ENCODE results near the gene TRPM5.

TRPM5 gene

GRCh38 chr11:2448661-2449547, 4.6 kb upstream of the TRPM5 start:
- no peak overlapping the region for H2AK5ac ChIP-seq (ENCODE audit: low read length, severe bottlenecking)
- H2AFZ ChIP-seq (ENCODE audit: low read depth, low read length): peak overlapping the region; percentile 11
- H3K36me3 ChIP-seq (ENCODE audit: control insufficient read depth in 1 of 2, insufficient read depth in 2 of 2, low read depth in 1 of 2, low read length in 2 of 2): no peaks in the 10 kb centered on the region
- H3K4ac ChIP-seq (ENCODE audit: low read depth in 1 of 2, low read length in 2 of 2): no peak overlapping the region
- peaks cover 75 to 79% of the 10 kb centered on the region in 2 experiments for H3K27me3 ChIP-seq (ENCODE audit: control insufficient read depth in 1 of 2, insufficient read depth in 1 of 2, low read length in 2 of 2)
- no peak overlapping the region for H3K23ac ChIP-seq (ENCODE audit: low read length in 2 of 2)
- H3K9ac ChIP-seq (ENCODE audit: low read length): no peak overlapping the region
- H2BK120ac ChIP-seq (ENCODE audit: low read depth, low read length): no peak overlapping the region
- no peak overlapping the region for H3K4me3 ChIP-seq (ENCODE audit: insufficient read depth in 1 of 2, low read depth in 1 of 2, low read length in 2 of 2)
- no peak for DNase-seq
- no peak overlapping the region for H2BK5ac ChIP-seq (ENCODE audit: low read depth, low read length, poor library complexity, severe bottlenecking)
- H2BK15ac ChIP-seq (ENCODE audit: low read depth, poor library complexity, severe bottlenecking): no peak overlapping the region
- no peak overlapping the region for H3K18ac ChIP-seq (ENCODE audit: low read depth in 1 of 2, low read length in 2 of 2)
- WGBS: 81% methylated on average over 21 of the region's 21 CpGs
- H4K8ac ChIP-seq (ENCODE audit: low read length): no peak overlapping the region
- no peak overlapping the region for H4K91ac ChIP-seq (ENCODE audit: low read length)
- no peak overlapping the region for H2BK12ac ChIP-seq (ENCODE audit: low read length in 2 of 2)
- H3K4me1 ChIP-seq (ENCODE audit: control insufficient read depth, insufficient read depth, low read depth, low read length): peaks cover 9% of the 10 kb centered on the region
- no peaks in the 10 kb centered on the region for H3K9me3 ChIP-seq (ENCODE audit: control insufficient read depth, low read length)
- H3K27ac ChIP-seq (ENCODE audit: low read length, poor library complexity, severe bottlenecking): no peak overlapping the region
- no peak overlapping the region for H3K4me2 ChIP-seq (ENCODE audit: low read length, poor library complexity, severe bottlenecking)
- no peak overlapping the region for H3K14ac ChIP-seq (ENCODE audit: low read length in 2 of 2)
- no peaks in the 10 kb centered on the region for H3K79me1 ChIP-seq (replicated peaks; ENCODE audit: low read length, poor library complexity, severe bottlenecking)

- Histone ChIP-seq H2BK15ac (ENCODE audit: low read depth, poor library complexity, severe bottlenecking) (no peak overlapping the region), H3K4me1 (ENCODE audit: control insufficient read depth, insufficient read depth, low read depth, low read length) (peaks cover 9% of the 10 kb centered on the region), H2BK5ac (ENCODE audit: low read depth, low read length, poor library complexity, severe bottlenecking) (no peak overlapping the region), H3K27ac (ENCODE audit: low read length, poor library complexity, severe bottlenecking) (no peak overlapping the region), H2BK12ac (ENCODE audit: low read length in 2 of 2) (no peak overlapping the region), H3K18ac (ENCODE audit: low read depth in 1 of 2, low read length in 2 of 2) (no peak overlapping the region), H3K4me2 (ENCODE audit: low read length, poor library complexity, severe bottlenecking) (no peak overlapping the region), H3K4ac (ENCODE audit: low read depth in 1 of 2, low read length in 2 of 2) (no peak overlapping the region), H3K79me1 (replicated peaks; ENCODE audit: low read length, poor library complexity, severe bottlenecking) (no peaks in the 10 kb centered on the region), H3K4me3 (ENCODE audit: insufficient read depth in 1 of 2, low read depth in 1 of 2, low read length in 2 of 2) (no peak overlapping the region), H3K9ac (ENCODE audit: low read length) (no peak overlapping the region), H3K14ac (ENCODE audit: low read length in 2 of 2) (no peak overlapping the region), H3K27me3 (ENCODE audit: control insufficient read depth in 1 of 2, insufficient read depth in 1 of 2, low read length in 2 of 2) (peaks cover 79 to 83% of the 10 kb centered on the region in 2 experiments), H3K23ac (ENCODE audit: low read length in 2 of 2) (no peak overlapping the region), H3K36me3 (ENCODE audit: control insufficient read depth in 1 of 2, insufficient read depth in 2 of 2, low read depth in 1 of 2, low read length in 2 of 2) (no peaks in the 10 kb centered on the region), H2BK120ac (ENCODE audit: low read depth, low read length) (no peak overlapping the region), H4K91ac (ENCODE audit: low read length) (no peak overlapping the region), H2AK5ac (ENCODE audit: low read length, severe bottlenecking) (no peak overlapping the region), H2AFZ (ENCODE audit: low read depth, low read length) (no peak overlapping the region), H3K9me3 (ENCODE audit: control insufficient read depth, low read length) (no peaks in the 10 kb centered on the region), H4K8ac (ENCODE audit: low read length) (no peak overlapping the region)
- 89% methylated on average over 10 of the region's 10 CpGs for WGBS
- no peak for DNase-seq
Observed at GRCh38 chr11:2447951-2448650, 3.8 kb upstream of the TRPM5 start.

GRCh38 chr11:2447253-2447950, 3.1 kb upstream of the TRPM5 start:
- Histone ChIP-seq H3K9ac (ENCODE audit: low read length) (no peak overlapping the region), H3K4ac (ENCODE audit: low read depth in 1 of 2, low read length in 2 of 2) (no peak overlapping the region), H3K9me3 (ENCODE audit: control insufficient read depth, low read length) (no peaks in the 10 kb centered on the region), H2AFZ (ENCODE audit: low read depth, low read length) (no peak overlapping the region), H3K4me3 (ENCODE audit: insufficient read depth in 1 of 2, low read depth in 1 of 2, low read length in 2 of 2) (no peak overlapping the region), H3K4me1 (ENCODE audit: control insufficient read depth, insufficient read depth, low read depth, low read length) (peaks cover 9% of the 10 kb centered on the region), H3K79me1 (replicated peaks; ENCODE audit: low read length, poor library complexity, severe bottlenecking) (no peaks in the 10 kb centered on the region), H3K36me3 (ENCODE audit: control insufficient read depth in 1 of 2, insufficient read depth in 2 of 2, low read depth in 1 of 2, low read length in 2 of 2) (no peaks in the 10 kb centered on the region), H2BK15ac (ENCODE audit: low read depth, poor library complexity, severe bottlenecking) (no peak overlapping the region), H3K27me3 (ENCODE audit: control insufficient read depth in 1 of 2, insufficient read depth in 1 of 2, low read length in 2 of 2) (peaks cover 81 to 86% of the 10 kb centered on the region in 2 experiments), H3K27ac (ENCODE audit: low read length, poor library complexity, severe bottlenecking) (no peak overlapping the region), H2AK5ac (ENCODE audit: low read length, severe bottlenecking) (no peak overlapping the region), H4K8ac (ENCODE audit: low read length) (no peak overlapping the region), H2BK5ac (ENCODE audit: low read depth, low read length, poor library complexity, severe bottlenecking) (no peak overlapping the region), H2BK120ac (ENCODE audit: low read depth, low read length) (no peak overlapping the region), H3K23ac (ENCODE audit: low read length in 2 of 2) (no peak overlapping the region), H3K14ac (ENCODE audit: low read length in 2 of 2) (no peak overlapping the region), H3K4me2 (ENCODE audit: low read length, poor library complexity, severe bottlenecking) (no peak overlapping the region), H3K18ac (ENCODE audit: low read depth in 1 of 2, low read length in 2 of 2) (no peak overlapping the region), H2BK12ac (ENCODE audit: low read length in 2 of 2) (no peak overlapping the region), H4K91ac (ENCODE audit: low read length) (no peak overlapping the region)
- no peak for DNase-seq
- 76% methylated on average over 12 of the region's 12 CpGs for WGBS
